GM18507 (cell line): ENCODE measurements around the gene RASGRP3.
A peak's percentile ranks its signal among the peaks of the same experiment; 100 is the strongest.

ENCODE experiments used
- DNase-seq: peaks from one replicate; pipeline ENCODE4 v3.0.0; 2011; ENCODE audit warnings: low read depth; ENCODE audit not compliant: insufficient read length; ENCODE audit errors: extremely low spot score
- FAIRE-seq: peaks from 2 replicates; lab custom pipeline; 2011; peaks lifted over from hg19 to GRCh38; lab: Jason Lieb, UNC

The RASGRP3 gene

DNA sequence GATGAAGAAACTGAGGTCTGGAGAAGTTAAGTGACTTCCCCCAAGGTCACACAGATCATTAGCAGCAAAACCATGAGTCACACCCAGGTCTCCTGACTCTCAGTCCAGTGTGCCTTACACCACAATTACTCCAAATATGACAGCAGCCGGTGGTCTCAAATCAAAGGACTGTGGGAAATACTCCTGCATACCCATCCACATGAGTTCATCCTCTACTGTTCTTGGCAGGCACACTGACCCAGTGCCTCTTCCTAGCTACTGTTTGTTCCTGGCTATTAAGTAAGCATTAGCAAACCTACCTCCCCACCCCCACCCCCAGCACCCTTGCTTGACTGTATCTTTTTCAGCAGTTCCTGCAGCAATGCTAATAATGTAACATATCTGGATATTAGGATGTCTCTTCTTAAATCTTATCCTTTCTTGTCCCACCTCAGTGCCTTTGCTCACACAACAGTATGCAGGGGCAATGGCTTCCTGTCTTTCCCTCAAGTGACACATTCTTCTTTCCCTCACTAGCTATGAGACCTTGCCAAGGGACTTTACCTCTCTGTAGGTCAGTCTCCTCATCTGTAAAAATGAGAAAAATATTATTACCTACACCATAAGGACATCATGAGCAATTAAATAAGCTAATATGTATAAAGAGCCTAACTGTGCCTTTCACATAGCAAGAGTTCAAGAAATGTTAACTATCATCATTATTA is 76.5 kb downstream of the RASGRP3 start:
- FAIRE-seq = no peak
- no peak for DNase-seq

DNA sequence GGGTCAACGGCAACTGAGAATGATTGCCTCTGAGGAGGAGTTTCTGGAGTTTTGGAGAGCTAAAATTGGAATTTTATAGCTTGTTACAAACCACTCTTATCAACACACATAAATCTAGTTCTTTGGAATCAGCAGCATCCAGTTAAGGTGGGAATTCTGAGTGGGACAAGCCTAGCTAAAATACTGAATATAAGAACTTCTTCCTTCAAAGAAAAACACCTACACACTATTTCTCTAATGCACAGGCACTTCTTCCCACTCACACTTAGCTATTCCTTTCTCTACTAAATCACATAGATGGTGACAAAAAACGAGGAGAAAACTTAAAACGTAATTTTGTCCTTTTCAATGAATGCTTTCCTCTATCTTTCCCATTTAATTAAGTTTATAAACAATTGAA is 79.2 kb downstream of the RASGRP3 start:
- no peak for FAIRE-seq
- no peak for DNase-seq

DNA sequence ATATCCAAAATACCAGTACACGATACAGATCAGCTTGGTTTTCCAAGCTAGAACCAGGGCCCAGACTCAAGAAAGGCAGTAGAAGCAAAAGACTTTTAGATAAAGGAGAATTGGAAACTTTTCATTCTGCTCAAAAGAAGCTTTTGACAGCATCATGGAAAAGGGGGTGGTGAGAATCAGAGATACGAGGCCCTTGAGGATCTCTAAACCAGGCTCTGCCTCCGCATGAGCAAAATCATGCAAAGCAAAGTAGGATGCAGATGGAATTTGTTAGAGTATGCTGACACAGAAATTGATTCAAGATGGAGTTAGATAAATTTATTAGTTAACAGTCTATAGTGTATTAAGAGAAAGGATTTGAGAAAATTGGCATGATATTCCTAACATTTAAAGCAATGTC is 82.9 kb downstream of the RASGRP3 start:
- DNase-seq (no peak), FAIRE-seq (no peak)

DNA sequence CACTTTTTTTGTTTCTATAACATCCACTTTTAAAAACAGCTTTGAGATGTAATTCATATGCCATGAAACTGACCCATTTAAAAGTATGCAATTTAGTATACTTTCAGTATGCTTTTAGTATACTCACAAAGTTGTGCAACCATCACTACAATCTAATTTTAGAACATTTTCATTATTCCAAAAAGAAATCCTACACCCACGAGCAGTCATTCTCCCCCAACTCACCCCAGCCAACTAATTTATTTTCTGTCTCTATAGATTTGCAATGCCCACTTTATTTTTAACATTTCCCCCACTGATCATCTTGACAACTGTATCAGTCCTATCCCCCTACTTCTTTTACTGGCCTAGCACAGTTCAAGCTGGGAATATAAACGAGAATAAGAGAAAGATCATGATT is 83.6 kb downstream of the RASGRP3 start:
- DNase-seq = no peak
- FAIRE-seq = no peak

DNA sequence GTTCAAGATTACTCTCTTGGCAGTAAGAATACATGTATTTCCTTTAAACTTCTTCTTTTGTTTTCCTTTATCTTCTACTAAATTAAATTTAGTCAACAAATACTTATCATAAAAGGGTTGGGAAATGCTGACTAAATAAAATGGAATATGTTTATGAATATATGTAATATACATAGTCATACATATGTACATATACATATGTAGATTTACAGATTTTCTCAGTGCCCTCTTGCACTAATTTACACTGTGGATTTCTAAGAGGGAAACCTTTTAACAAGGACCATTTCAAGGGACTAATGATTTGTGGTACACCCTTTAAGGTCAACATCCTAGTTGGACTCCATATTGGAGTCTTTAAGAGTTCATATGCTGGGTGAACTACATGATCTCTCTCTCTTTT is 85.4 kb downstream of the RASGRP3 start:
- DNase-seq (no peak), FAIRE-seq (no peak)

DNA sequence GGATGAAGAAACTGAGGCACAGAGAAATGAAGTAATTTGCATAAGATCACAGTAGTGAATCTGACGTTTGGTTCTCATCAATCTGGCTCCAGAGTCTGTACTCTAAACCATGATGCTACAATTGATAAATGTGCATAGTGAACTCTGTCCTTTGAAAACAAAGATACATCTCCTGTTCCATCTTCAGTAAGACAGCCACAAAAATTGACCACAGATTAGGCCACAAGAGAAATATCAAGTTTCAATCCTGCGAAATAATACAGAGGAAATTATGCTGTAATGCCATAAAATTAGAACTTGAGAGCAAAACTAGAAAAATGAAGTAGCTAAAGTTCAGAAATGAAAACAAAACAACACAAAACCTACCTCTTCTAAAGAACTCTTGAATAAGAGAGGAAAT is 94.2 kb downstream of the RASGRP3 start:
- DNase-seq = no peak
- FAIRE-seq = no peak

DNA sequence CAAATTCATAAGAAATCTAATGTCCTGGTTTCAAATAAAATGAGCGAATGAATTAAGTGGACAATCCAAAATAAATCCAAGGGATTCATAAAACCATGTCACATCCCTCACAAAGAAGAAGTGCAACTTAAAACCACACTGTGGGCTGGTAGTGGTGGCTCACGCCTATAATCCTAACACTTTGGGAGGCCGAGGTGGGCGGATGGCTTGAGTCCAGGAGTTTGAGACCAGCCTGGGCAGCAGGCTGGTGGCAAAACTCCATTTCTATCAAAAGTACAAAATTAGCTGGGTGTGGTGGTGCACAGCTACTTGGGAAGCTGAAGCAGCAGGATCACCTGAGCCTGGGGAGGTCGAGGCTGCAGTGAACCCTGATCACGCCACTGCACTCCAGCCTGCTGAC is 97.2 kb downstream of the RASGRP3 start:
- no peak for DNase-seq
- FAIRE-seq = no peak

- FAIRE-seq (no peak), DNase-seq (no peak)
These were observed 100.6 kb downstream of the RASGRP3 start for GRCh38 chr2:33577084-33577483.

- FAIRE-seq = no peak
- no peak for DNase-seq
These were observed 101.2 kb downstream of the RASGRP3 start for GRCh38 chr2:33577668-33578067.

DNA sequence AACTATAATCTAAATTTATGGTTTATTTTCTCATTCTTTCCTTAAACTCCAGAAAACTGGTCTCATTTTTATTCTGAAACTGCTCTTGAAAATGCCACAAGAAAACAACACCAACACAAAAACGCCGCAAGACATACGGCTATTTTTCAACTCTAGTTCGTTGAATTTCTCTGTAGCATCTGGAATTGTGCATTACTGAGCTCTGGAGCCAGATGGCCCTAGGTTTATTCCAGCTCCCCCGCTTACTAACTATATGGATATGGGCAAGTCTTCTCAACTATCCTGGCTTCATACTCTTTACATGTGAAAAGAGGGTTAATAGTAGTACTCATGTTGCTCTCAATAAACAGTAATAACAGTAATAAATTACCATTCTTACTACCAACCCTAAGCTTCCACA is 102.8 kb downstream of the RASGRP3 start:
- FAIRE-seq (no peak), DNase-seq (no peak)

DNA sequence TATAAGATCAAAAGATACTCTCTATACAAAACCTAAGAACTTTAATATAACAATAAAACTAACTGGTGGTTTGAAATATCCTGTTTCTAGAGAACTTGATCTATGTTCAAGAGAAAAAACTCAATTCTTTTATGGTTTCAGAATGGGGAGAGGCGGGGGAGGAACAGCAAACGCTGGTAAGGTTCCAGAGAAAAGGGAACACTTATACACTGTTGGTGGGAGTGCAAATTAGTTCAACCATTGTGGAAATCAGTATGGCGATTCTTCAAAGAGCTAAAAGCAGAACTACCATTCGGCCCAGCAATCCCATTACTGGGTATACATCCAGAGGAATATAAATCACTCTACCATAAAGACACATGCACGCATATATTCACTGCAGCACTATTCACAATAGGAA is 105.4 kb downstream of the RASGRP3 start:
- DNase-seq (no peak), FAIRE-seq (no peak)

DNA sequence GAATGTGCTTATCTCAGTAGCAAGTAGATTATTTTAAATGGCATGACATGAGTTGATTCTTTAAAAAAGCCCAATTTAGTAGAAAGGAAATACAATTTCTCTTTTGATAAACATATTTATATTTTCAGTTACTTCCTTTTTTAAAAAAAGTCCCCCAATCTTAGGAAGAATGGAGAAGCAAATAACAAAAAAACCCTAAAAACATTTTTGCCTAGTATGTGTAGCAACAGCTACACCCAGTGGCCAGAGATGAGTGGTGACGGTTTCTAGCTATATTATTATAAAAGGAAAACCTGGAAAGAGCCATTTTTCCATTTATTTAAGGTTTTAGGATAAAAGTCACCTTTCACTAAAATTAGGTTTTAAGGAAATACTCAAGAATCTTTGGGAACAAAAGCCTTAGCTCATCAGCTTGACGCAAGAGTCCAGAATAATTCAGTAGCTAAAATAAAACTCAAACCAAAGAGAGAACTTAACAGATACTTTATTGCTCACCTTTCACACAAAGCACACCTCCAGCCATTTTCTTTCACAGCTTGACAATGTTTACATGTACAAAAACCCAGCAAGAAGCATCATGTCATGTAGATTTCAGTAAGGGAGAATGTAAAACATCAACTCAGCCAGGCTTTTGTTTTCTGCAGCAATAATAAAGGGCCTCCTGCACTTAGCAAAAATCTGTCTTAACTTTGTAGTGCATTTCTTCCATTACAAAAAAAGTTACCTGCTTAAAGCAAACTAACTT is 106.9 kb downstream of the RASGRP3 start:
- FAIRE-seq = peak; percentile 73
- peak; percentile 17 for DNase-seq

GRCh38 chr2:33586766-33587165 is 110.3 kb downstream of the RASGRP3 start:
- no peak for DNase-seq
- no peak for FAIRE-seq

- FAIRE-seq (no peak), DNase-seq (no peak)
These were observed 111.8 kb downstream of the RASGRP3 start for GRCh38 chr2:33588232-33588631.

DNA sequence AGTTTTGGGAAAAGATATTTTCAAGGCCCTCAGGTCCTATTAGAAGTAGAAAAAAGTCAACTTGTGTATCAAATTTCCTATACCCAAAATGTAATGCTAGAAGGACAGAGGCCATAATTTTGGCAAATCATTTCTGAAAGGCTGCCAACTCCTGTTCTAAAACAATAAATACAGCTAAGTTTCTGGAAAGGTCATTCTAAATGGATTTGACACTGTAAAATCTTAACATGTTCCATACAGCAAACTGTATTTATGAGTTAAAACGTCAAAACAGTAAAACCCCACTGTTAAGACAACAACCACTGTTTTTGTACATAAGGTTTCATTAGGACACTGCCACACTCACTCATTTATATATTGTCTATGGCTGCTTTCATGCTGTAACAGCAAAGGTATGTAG is 113.0 kb downstream of the RASGRP3 start:
- no peak for FAIRE-seq
- no peak for DNase-seq

- DNase-seq (no peak), FAIRE-seq (no peak)
These were observed 118.9 kb downstream of the RASGRP3 start for GRCh38 chr2:33595385-33595784.

DNA sequence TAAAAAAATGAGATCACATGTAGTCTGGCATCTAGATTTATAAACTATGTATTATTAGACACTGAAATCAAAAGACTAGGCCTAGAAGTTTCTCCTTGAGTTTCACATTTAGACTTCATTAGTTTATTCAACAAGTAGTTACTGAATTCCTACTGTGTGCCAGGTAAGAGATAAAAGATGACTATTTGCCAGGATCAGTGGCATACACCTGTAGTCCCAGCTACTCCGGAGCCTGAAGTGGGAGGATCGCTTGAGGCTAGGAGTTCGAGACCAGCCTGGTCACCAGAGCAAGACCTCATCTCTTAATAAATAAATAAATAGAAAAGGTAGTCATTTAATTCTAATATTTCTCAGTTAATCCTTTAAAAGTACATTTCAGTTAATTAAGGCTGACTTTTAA is 120.6 kb downstream of the RASGRP3 start:
- no peak for FAIRE-seq

GRCh38 chr2:33598561-33599174 is 122.2 kb downstream of the RASGRP3 start:
- peak; percentile 18 for DNase-seq
- FAIRE-seq = peak; percentile 72

More for the DNA sequence above, 120.6 kb downstream of the RASGRP3 start:
- DNase-seq = no peak

- DNase-seq (peak; percentile 91), FAIRE-seq (peak; percentile 96)
These were observed 122.9 kb downstream of the RASGRP3 start, which contains the start of gene FAM98A for GRCh38 chr2:33599175-33599942. TSS of gene FAM98A (minus strand) at chr2:33599299. CDS start at chr2:33599221, 78 bp downstream.

DNA sequence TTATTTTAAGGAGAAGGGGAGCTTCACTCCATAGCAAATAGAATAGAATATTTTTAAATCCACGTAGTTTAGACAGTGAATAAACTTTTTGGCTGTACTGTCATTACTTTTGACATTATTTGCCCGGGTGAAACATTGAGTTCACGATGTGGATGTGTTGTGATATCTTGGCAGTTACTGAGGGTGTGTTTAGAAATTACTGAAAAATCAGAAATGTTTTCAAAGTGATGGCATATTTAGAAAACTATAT is 123.4 kb downstream of the RASGRP3 start:
- no peak for FAIRE-seq
- no peak for DNase-seq
